HepG2 (cell line): ENCODE results near the gene CERS3. TPM values are rescaled to one million over a fixed set of nuclear protein-coding genes. Genes with fewer than 3 reads are reported as not detected.

ENCODE experiments used
- ATF7-NPFF ChIP-seq: sonication (generic); formaldehyde crosslinking; IDR thresholded peaks from 2 replicates; pipeline ENCODE4 v1.8.1; 2023; ENCODE audit warnings: mild to moderate bottlenecking, low read depth, missing genetic modification reagents, moderate library complexity
- DNMT1 ChIP-seq: sonication (generic); formaldehyde crosslinking; IDR thresholded peaks from 2 replicates; pipeline ENCODE4 v1.5.1; 2020; ENCODE audit warnings: mild to moderate bottlenecking, missing genetic modification reagents
- EP300 ChIP-seq, 3 experiments: sonication (generic) in 1 of 3; formaldehyde crosslinking in 1 of 3; IDR thresholded peaks; 2 replicates each; pipeline versions ENCODE4 v1.5.1 to v1.6.1; 2011 to 2020; ENCODE audit warnings: low read depth in 2 of 3, low read length in 2 of 3, borderline replicate concordance in 1 of 3, improper control_type of control experiment in 1 of 3, mild to moderate bottlenecking in 1 of 3, missing genetic modification reagents in 1 of 3, moderate library complexity in 1 of 3
- REL ChIP-seq: sonication (generic); formaldehyde crosslinking; conservative IDR thresholded peaks from 2 replicates; pipeline ENCODE4 v1.8.0; 2022; ENCODE audit warnings: mild to moderate bottlenecking, missing genetic modification reagents, moderate library complexity
- RXRA ChIP-seq: sonication (generic); formaldehyde crosslinking; IDR thresholded peaks from 2 replicates; pipeline ENCODE4 v1.5.1; 2020; ENCODE audit warnings: missing genetic modification reagents
- TBX2 ChIP-seq: sonication (generic); formaldehyde crosslinking; IDR thresholded peaks from 2 replicates; pipeline ENCODE4 v1.5.0; 2020; ENCODE audit warnings: missing genetic modification reagents, mild to moderate bottlenecking, borderline replicate concordance
- ZBTB20 ChIP-seq: sonication (generic); formaldehyde crosslinking; IDR thresholded peaks from 2 replicates; pipeline ENCODE4 v1.8.1; 2023; ENCODE audit warnings: missing genetic modification reagents, low read depth, mild to moderate bottlenecking, borderline replicate concordance
- ZBTB21 ChIP-seq: sonication (generic); formaldehyde crosslinking; IDR thresholded peaks from 2 replicates; pipeline ENCODE4 v1.4.0; 2020; ENCODE audit warnings: missing genetic modification reagents
- ZBTB40 ChIP-seq, 2 experiments: fragments of 450-650 bp in 1 of 2; sonication (generic) in 1 of 2; formaldehyde crosslinking in 1 of 2; IDR thresholded peaks; 2 replicates each; pipeline versions ENCODE4 v1.6.1 to v1.8.0; 2016 to 2022; ENCODE audit warnings: antibody characterized with exemption in 1 of 2, mild to moderate bottlenecking in 1 of 2, missing genetic modification reagents in 1 of 2
- ZIK1 ChIP-seq: sonication (generic); formaldehyde crosslinking; IDR thresholded peaks from 2 replicates; pipeline ENCODE4 v1.5.0; 2020; ENCODE audit warnings: mild to moderate bottlenecking, low read depth, missing genetic modification reagents, borderline replicate concordance
- ZNF121 ChIP-seq: sonication (generic); formaldehyde crosslinking; IDR thresholded peaks from 2 replicates; pipeline ENCODE4 v1.5.0; 2020; ENCODE audit warnings: mild to moderate bottlenecking, missing genetic modification reagents
- ZNF17 ChIP-seq: sonication (generic); formaldehyde crosslinking; IDR thresholded peaks from 2 replicates; pipeline ENCODE4 v1.5.0; 2020; ENCODE audit warnings: mild to moderate bottlenecking, missing genetic modification reagents
- ZNF550 ChIP-seq: sonication (generic); formaldehyde crosslinking; IDR thresholded peaks from 2 replicates; pipeline ENCODE4 v1.4.0; 2020; ENCODE audit warnings: mild to moderate bottlenecking, missing genetic modification reagents, borderline replicate concordance
- ZNF614 ChIP-seq: IDR thresholded peaks from 2 replicates; pipeline ENCODE4 v1.6.1; 2018; ENCODE audit warnings: missing biosample characterization, missing genetic modification reagents, inconsistent platforms, borderline replicate concordance
- ZNF790 ChIP-seq: sonication (generic); formaldehyde crosslinking; IDR thresholded peaks from 2 replicates; pipeline ENCODE4 v1.8.0; 2022; ENCODE audit warnings: missing genetic modification reagents, mild to moderate bottlenecking, borderline replicate concordance
- ZSCAN12 ChIP-seq: sonication (generic); formaldehyde crosslinking; IDR thresholded peaks from 2 replicates; pipeline ENCODE4 v1.9.0; 2021; ENCODE audit warnings: mild to moderate bottlenecking, missing genetic modification reagents
- polyA plus RNA-seq, 8 experiments: library from polyadenylated mRNA; depleted of rRNA in 3 of 8; stranded (reverse) in 7 of 8; unstranded in 1 of 8; fragments of >200 nt; fragmentation: Illumina TruSeq in 4 of 8; extraction: Trizol in 4 of 8; gene quantifications; 2 replicates each; pipeline versions ENCODE4 v1.2.1 to v1.2.3, GENCODE V29; 2011 to 2016; ENCODE audit warnings: low read depth in 4 of 8, missing spikeins in 1 of 8, mixed read lengths in 1 of 8; ENCODE audit not compliant: insufficient read depth in 1 of 8
- total RNA-seq, 5 experiments: library from RNA; depleted of rRNA; stranded (reverse); fragments of >200 nt; fragmentation: Illumina TruSeq; extraction: Trizol; gene quantifications; 2 replicates each; pipeline ENCODE4 v1.2.3, GENCODE V29; 2016; ENCODE audit warnings: low read depth in 1 of 5
- TF ChIP-seq, protein P1 (sequence below): sonication (generic); formaldehyde crosslinking; IDR thresholded peaks from 2 replicates; pipeline ENCODE4 v1.5.0; 2020; ENCODE audit warnings: missing genetic modification reagents

The CERS3 gene
- total and polyA plus RNA-seq, 2 of the 13 experiments (the other 11 are each of a cell fraction or from before 2014, with no cell fraction given): not detected

GRCh38 chr15:100350434-100351226, 178.1 kb downstream of the CERS3 start (continued):
- TF ChIP-seq ZBTB40 (IDR thresholded peaks at IDR 0.05) (no peak), ZBTB40 (CRISPR knock-in tag; IDR thresholded peaks at IDR 0.05) (no peak), ZNF121 (no peak), EP300 (IDR thresholded peaks at IDR 0.05; ENCODE audit: low read depth in 2 of 2, low read length in 2 of 2) (peak; percentile 56 to 68; a peak in 1 of 4 replicates), EP300 (CRISPR knock-in tag; IDR thresholded peaks at IDR 0.05; ENCODE audit: borderline replicate concordance) (peak; percentile 56; the same call in 1 of the 2 replicates), RXRA (no peak), REL (CRISPR knock-in tag) (no peak), TBX2 (peak; percentile 54; the same call in 1 of the 2 replicates), ZSCAN12 (CRISPR knock-in tag) (no peak), ZNF614 (CRISPR knock-in tag) (no peak), DNMT1 (CRISPR knock-in tag) (no peak), ZBTB21 (CRISPR knock-in tag) (no peak; the same call in 1 of the 2 replicates), ZNF550 (0 out of 2 replicates have a peak, but pooled peaks have one; percentile 19), ZIK1 (CRISPR knock-in tag) (no peak), ATF7-NPFF (CRISPR knock-in tag) (no peak), ZBTB20 (CRISPR knock-in tag) (no peak), ZNF17 (CRISPR knock-in tag) (no peak), ZNF790 (CRISPR knock-in tag) (no peak)
- TF ChIP-seq, protein P1, sequence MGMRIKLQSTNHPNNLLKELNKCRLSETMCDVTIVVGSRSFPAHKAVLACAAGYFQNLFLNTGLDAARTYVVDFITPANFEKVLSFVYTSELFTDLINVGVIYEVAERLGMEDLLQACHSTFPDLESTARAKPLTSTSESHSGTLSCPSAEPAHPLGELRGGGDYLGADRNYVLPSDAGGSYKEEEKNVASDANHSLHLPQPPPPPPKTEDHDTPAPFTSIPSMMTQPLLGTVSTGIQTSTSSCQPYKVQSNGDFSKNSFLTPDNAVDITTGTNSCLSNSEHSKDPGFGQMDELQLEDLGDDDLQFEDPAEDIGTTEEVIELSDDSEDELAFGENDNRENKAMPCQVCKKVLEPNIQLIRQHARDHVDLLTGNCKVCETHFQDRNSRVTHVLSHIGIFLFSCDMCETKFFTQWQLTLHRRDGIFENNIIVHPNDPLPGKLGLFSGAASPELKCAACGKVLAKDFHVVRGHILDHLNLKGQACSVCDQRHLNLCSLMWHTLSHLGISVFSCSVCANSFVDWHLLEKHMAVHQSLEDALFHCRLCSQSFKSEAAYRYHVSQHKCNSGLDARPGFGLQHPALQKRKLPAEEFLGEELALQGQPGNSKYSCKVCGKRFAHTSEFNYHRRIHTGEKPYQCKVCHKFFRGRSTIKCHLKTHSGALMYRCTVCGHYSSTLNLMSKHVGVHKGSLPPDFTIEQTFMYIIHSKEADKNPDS (CRISPR knock-in tag): peak; percentile 65; the same call in 1 of the 2 replicates
